HCT116 (cell line): ENCODE results near the gene TNFAIP2.

Experiments
- SIN3A ChIP-seq: IDR thresholded peaks from 2 replicates; pipeline ENCODE4 v1.6.1; 2012; ENCODE audit warnings: low read depth
- ZNF274 ChIP-seq: fragments of 200-500 bp; sonication (Bioruptor generic); IDR thresholded peaks from 2 replicates; pipeline ENCODE4 v1.6.1; 2014; ENCODE audit warnings: mild to moderate bottlenecking, low read depth, low read length, inconsistent platforms

- TF ChIP-seq ZNF274: no peak
- TF ChIP-seq SIN3A: no peak
Measured at GRCh38 chr14:103138301-103139131, 15.3 kb downstream of the TNFAIP2 start.
